ENCODE measurements around the gene SH3YL1.
A peak's percentile ranks its signal among the peaks of the same experiment; 100 is the strongest.

Gene SH3YL1

GRCh38 chr2:269356-270030 is 5.7 kb upstream of the SH3YL1 start:
- Histone ChIP-seq H3K36me3 (ENCODE audit: insufficient read depth, low read length) (peaks cover 16% of the 10 kb centered on the region; the same call in 1 of the 2 replicates), H3K27ac (ENCODE audit: low read depth, low read length) (no peak overlapping the region), H2AFZ (ENCODE audit: low read length, unreplicated experiment) (no peak overlapping the region), H3K4me1 (ENCODE audit: control insufficient read depth, insufficient read depth, low read length, unreplicated experiment) (peaks cover 20% of the 10 kb centered on the region), H3K79me2 (ENCODE audit: control insufficient read depth, insufficient read depth, low read length, unreplicated experiment) (peaks cover 97% of the 10 kb centered on the region), H3K4me3 (ENCODE audit: low read depth, low read length) (no peak overlapping the region), H3K27me3 (ENCODE audit: insufficient read depth, low read length) (no peaks in the 10 kb centered on the region)

DNA sequence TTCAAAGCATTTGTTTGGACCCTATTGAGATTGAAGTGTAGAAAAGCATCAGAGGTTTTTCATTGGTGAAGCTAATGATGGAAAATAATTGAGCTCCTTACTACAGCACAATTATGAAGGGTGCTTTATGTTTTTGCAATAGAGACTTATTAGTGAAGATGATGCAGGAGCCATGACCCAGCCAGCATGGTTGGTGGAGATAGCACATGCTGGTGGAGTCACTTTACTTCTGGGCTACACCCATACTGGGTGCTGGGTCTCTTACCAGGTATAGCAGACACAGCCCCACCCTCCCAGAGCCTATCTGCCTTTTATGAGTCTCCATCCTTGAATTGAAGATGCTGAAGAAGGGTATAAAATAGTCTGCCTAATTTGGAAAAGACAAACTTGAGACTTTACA is 4.5 kb upstream of the SH3YL1 start:
- Histone ChIP-seq H3K27me3 (ENCODE audit: insufficient read depth, low read length) (no peaks in the 10 kb centered on the region), H3K27ac (ENCODE audit: low read depth, low read length) (no peak overlapping the region), H3K36me3 (ENCODE audit: insufficient read depth, low read length) (0 out of 2 replicates have a peak, but pooled peaks cover 16% of the 10 kb centered on the region), H3K4me1 (ENCODE audit: control insufficient read depth, insufficient read depth, low read length, unreplicated experiment) (peaks cover 22% of the 10 kb centered on the region), H3K4me3 (ENCODE audit: low read depth, low read length) (no peak overlapping the region), H3K79me2 (ENCODE audit: control insufficient read depth, insufficient read depth, low read length, unreplicated experiment) (peaks cover 92% of the 10 kb centered on the region), H2AFZ (ENCODE audit: low read length, unreplicated experiment) (no peak overlapping the region)

GRCh38 chr2:264493-265468 is 949 bp upstream of the SH3YL1 start, which contains the start of gene ACP1:
ACP1 (plus strand) TSS chr2:264947; CDS start chr2:264965, 18 bp downstream.
- H3K79me2 ChIP-seq (ENCODE audit: control insufficient read depth, insufficient read depth, low read length, unreplicated experiment): peaks cover 60% of the 10 kb centered on the region
- H3K4me3 ChIP-seq (ENCODE audit: low read depth, low read length): peak within 1 kb of the TSS; percentile 99
- H3K4me1 ChIP-seq (ENCODE audit: control insufficient read depth, insufficient read depth, low read length, unreplicated experiment): peaks cover 25% of the 10 kb centered on the region
- H3K27me3 ChIP-seq (ENCODE audit: insufficient read depth, low read length): no peaks in the 10 kb centered on the region
- H2AFZ ChIP-seq (ENCODE audit: low read length, unreplicated experiment): peak within 1 kb of the TSS; percentile 93
- peak within 1 kb of the TSS; percentile 51 for H3K27ac ChIP-seq (ENCODE audit: low read depth, low read length)
- H3K36me3 ChIP-seq (ENCODE audit: insufficient read depth, low read length): peaks cover 16% of the 10 kb centered on the region

DNA sequence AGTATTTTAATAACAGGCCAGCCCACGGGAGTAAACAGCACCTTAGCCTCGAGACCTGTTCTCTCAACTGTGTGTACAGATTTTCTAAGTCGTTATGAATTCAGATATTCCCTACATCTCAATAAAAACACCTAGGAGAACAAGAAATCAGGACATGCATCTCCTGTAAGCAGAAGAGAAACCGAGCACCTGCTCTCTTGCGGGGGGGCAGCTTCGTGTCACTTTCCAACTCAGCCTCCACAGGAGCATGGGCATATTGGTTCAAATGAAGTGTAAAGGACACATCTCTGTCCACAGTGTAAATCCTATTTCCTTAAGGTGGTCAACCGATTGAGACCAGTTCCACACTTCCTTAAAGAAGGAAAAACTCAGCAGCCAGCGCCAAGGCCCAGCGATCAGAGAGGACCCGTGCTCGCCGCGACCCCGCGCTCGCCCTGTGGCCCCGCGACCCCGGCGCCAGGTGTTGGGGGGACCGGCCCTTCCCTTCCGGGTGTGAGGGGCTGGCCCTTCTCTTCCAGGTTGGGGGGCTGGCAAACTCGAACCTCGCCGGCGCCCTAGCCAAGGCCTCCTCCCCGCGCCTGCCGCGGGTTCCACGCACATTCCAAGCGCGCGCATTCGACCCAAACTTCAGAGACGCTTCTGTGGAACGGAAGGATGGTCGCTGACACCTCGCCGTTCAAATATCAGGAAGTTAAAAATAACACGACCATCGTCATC is 652 bp downstream of the SH3YL1 start:
- H3K27ac ChIP-seq (ENCODE audit: low read depth, low read length): no peak overlapping the region
- peak overlapping the region; percentile 99 for H3K4me3 ChIP-seq (ENCODE audit: low read depth, low read length)
- peaks cover 18% of the 10 kb centered on the region for H3K36me3 ChIP-seq (ENCODE audit: insufficient read depth, low read length)
- H3K4me1 ChIP-seq (ENCODE audit: control insufficient read depth, insufficient read depth, low read length, unreplicated experiment): peaks cover 19% of the 10 kb centered on the region
- no peaks in the 10 kb centered on the region for H3K27me3 ChIP-seq (ENCODE audit: insufficient read depth, low read length)
- H2AFZ ChIP-seq (ENCODE audit: low read length, unreplicated experiment): peak overlapping the region; percentile 86
- peaks cover 44% of the 10 kb centered on the region for H3K79me2 ChIP-seq (ENCODE audit: control insufficient read depth, insufficient read depth, low read length, unreplicated experiment)

- peaks cover 18% of the 10 kb centered on the region for H3K4me1 ChIP-seq (ENCODE audit: control insufficient read depth, insufficient read depth, low read length, unreplicated experiment)
- H3K27ac ChIP-seq (ENCODE audit: low read depth, low read length): no peak overlapping the region
- peaks cover 33% of the 10 kb centered on the region for H3K79me2 ChIP-seq (ENCODE audit: control insufficient read depth, insufficient read depth, low read length, unreplicated experiment)
- peaks cover 18% of the 10 kb centered on the region for H3K36me3 ChIP-seq (ENCODE audit: insufficient read depth, low read length)
- H3K27me3 ChIP-seq (ENCODE audit: insufficient read depth, low read length): no peaks in the 10 kb centered on the region
- H2AFZ ChIP-seq (ENCODE audit: low read length, unreplicated experiment): no peak overlapping the region
- H3K4me3 ChIP-seq (ENCODE audit: low read depth, low read length): no peak overlapping the region
These were observed 1.7 kb downstream of the SH3YL1 start for GRCh38 chr2:262117-262516.

- Histone ChIP-seq H3K27ac (ENCODE audit: low read depth, low read length) (no peak overlapping the region), H3K4me1 (ENCODE audit: control insufficient read depth, insufficient read depth, low read length, unreplicated experiment) (peaks cover 5% of the 10 kb centered on the region), H2AFZ (ENCODE audit: low read length, unreplicated experiment) (no peak overlapping the region), H3K27me3 (ENCODE audit: insufficient read depth, low read length) (no peaks in the 10 kb centered on the region), H3K36me3 (ENCODE audit: insufficient read depth, low read length) (peaks cover 18% of the 10 kb centered on the region), H3K79me2 (ENCODE audit: control insufficient read depth, insufficient read depth, low read length, unreplicated experiment) (peaks cover 18% of the 10 kb centered on the region), H3K4me3 (ENCODE audit: low read depth, low read length) (no peak overlapping the region)
These were observed 3.2 kb downstream of the SH3YL1 start for GRCh38 chr2:260507-261161.

DNA sequence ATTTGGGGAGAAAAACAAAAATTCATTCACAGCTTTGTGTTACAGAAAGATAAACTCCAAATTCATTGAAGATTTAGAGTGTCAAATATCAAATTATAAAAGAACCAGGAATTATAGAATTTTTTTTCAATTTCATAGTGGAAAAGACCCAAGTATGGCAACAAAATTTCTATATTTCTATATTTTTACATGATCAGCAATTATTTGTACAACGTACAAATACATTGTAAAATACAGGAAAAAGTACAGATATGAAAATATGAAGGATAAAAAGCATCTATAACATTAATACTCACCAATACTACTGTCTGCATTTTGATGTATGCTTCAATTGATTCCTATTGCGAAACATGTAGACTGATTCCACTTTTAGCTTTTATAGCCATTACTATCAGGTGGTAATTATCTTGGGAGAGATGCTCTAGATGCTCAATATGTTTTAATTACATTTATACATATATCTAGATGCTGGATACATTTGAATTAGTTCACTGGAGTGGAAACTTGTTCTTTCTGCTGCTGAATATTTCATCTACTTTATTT is 4.0 kb downstream of the SH3YL1 start:
- Histone ChIP-seq H3K4me3 (ENCODE audit: low read depth, low read length) (no peak overlapping the region), H3K27me3 (ENCODE audit: insufficient read depth, low read length) (no peaks in the 10 kb centered on the region), H3K27ac (ENCODE audit: low read depth, low read length) (no peak overlapping the region), H3K4me1 (ENCODE audit: control insufficient read depth, insufficient read depth, low read length, unreplicated experiment) (peaks cover 5% of the 10 kb centered on the region), H3K79me2 (ENCODE audit: control insufficient read depth, insufficient read depth, low read length, unreplicated experiment) (peaks cover 10% of the 10 kb centered on the region), H3K36me3 (ENCODE audit: insufficient read depth, low read length) (peaks cover 18% of the 10 kb centered on the region), H2AFZ (ENCODE audit: low read length, unreplicated experiment) (no peak overlapping the region)

DNA sequence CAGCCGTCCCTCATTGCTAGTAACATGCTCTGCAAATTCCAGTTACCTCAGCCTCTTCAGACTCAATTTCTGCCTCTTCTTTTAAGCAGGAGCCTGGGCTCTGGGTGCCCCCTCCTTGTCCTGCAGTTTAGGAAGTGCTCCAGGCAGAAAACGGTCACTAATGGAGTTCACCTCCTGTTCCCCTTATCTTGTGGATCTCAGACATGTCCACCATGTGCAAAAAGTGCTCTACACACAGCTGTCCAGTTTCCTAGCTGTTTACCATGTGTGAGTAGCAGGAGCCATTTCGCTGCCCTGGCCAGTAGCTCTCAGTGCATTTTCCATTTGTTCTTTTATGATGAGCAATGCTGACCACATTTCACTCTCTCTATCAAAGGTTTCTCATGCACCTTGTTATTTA is 4.9 kb downstream of the SH3YL1 start:
- H3K4me1 ChIP-seq (ENCODE audit: control insufficient read depth, insufficient read depth, low read length, unreplicated experiment): peaks cover 5% of the 10 kb centered on the region
- peaks cover 9% of the 10 kb centered on the region for H3K79me2 ChIP-seq (ENCODE audit: control insufficient read depth, insufficient read depth, low read length, unreplicated experiment)
- H3K27ac ChIP-seq (ENCODE audit: low read depth, low read length): no peak overlapping the region
- H3K27me3 ChIP-seq (ENCODE audit: insufficient read depth, low read length): no peaks in the 10 kb centered on the region
- H3K4me3 ChIP-seq (ENCODE audit: low read depth, low read length): no peak overlapping the region
- peaks cover 18% of the 10 kb centered on the region for H3K36me3 ChIP-seq (ENCODE audit: insufficient read depth, low read length)
- no peak overlapping the region for H2AFZ ChIP-seq (ENCODE audit: low read length, unreplicated experiment)

DNA sequence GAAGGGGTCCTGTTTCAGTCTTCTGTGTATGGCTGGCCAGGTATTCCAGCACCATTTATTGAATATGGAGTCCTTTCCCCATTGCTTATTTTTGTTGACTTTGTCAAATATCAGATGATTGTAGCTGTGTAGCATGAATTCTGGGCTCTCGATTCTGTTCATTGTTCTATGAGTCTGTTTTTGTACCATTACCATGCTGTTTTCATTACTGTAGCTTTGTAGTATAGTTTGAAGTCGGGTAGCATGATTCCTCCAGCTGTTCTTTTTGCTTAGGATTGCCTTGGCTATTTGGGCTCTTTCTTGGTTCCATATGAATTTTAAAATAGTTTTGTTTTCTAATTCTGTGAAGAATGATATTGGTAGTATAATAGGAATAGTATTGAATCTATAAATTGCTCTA is 6.0 kb downstream of the SH3YL1 start:
- H3K36me3 ChIP-seq (ENCODE audit: insufficient read depth, low read length): peaks cover 18% of the 10 kb centered on the region
- H3K4me3 ChIP-seq (ENCODE audit: low read depth, low read length): no peak overlapping the region
- H3K27ac ChIP-seq (ENCODE audit: low read depth, low read length): no peak overlapping the region
- H3K4me1 ChIP-seq (ENCODE audit: control insufficient read depth, insufficient read depth, low read length, unreplicated experiment): no peaks in the 10 kb centered on the region
- H3K79me2 ChIP-seq (ENCODE audit: control insufficient read depth, insufficient read depth, low read length, unreplicated experiment): no peaks in the 10 kb centered on the region
- H2AFZ ChIP-seq (ENCODE audit: low read length, unreplicated experiment): no peak overlapping the region
- H3K27me3 ChIP-seq (ENCODE audit: insufficient read depth, low read length): no peaks in the 10 kb centered on the region

GRCh38 chr2:257429-257828 is 6.4 kb downstream of the SH3YL1 start:
- Histone ChIP-seq H3K79me2 (ENCODE audit: control insufficient read depth, insufficient read depth, low read length, unreplicated experiment) (no peaks in the 10 kb centered on the region), H3K36me3 (ENCODE audit: insufficient read depth, low read length) (peaks cover 18% of the 10 kb centered on the region), H3K4me3 (ENCODE audit: low read depth, low read length) (no peak overlapping the region), H3K4me1 (ENCODE audit: control insufficient read depth, insufficient read depth, low read length, unreplicated experiment) (no peaks in the 10 kb centered on the region), H3K27ac (ENCODE audit: low read depth, low read length) (no peak overlapping the region), H2AFZ (ENCODE audit: low read length, unreplicated experiment) (no peak overlapping the region), H3K27me3 (ENCODE audit: insufficient read depth, low read length) (no peaks in the 10 kb centered on the region)
